Measurements from ENCODE around the gene ATF7.
"Not testable (repeated sequence)": the region's sequence is repeated elsewhere in the genome, so short reads cannot be mapped to it uniquely, and the experiment has no call there.

The ATF7 gene

DNA sequence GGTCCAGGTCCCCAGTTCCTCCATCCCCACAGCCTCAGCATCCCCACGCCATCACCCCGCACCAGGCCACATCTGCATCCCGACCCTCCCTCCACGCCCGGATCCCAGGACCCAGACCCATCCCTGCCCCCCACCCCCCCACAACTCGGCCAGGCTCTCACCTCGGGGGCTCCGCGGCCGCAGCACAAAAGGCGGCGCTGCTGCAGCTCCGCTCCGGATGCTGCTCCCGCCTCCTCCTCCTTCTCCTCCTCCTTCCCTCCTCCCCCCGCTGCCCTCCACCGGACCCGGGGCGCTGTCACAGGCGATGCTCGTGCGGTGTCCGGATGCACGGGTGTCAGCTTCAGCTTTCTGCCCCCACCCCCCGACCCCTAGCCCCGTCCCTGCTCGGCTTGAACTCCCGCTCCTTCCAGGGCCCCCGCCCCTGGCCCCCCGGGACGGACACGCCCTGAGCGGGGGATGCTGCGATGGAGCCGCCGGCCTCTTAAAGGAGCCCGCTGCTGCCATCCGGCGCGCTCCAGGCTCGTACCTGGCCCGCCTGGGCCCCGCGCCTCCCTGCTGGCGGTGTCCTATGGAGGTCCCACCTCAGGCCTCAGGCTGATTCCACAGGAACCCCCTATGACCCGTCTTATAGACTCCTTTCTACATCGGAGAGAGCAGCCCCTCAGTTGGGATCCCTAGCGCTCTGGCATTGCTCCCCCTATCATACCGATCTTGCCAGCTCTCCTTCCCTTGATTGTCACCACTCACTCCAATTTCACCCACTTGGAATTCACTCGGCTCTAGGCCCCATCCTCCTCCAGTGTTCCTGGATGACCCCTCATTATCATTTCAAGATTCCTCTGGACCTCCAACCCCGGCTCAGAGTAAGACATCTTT, 126.7 kb downstream of the ATF7 start, which contains the start of gene MAP3K12:
TSS of gene MAP3K12 (minus strand) at position 193 of the 876 bp plus-strand sequence. CDS start 12,067 bp downstream, outside the sequence.
- DNase-seq, result peak in 1 of 2 donors; percentile 70

DNA sequence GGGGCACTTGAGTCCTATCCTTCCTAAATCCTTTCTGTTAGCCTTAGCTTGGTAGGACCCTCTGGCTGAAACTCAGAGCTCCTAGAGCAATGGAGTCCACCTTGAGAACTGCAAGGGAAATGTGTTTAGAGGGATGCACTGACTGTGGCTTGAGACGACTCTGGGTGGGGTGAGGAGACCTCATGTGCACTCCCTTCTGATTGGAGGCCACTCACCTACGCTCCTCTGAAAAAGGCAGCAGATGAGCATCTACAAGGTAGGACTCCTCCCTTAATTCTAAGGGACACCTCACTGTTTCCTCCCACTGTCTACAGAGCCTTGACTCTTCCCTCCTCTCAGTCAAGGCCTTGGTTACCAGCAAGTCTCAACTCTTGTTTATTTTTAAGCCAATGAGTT, 127.9 kb downstream of the ATF7 start:
- DNase-seq, result no peak

DNA sequence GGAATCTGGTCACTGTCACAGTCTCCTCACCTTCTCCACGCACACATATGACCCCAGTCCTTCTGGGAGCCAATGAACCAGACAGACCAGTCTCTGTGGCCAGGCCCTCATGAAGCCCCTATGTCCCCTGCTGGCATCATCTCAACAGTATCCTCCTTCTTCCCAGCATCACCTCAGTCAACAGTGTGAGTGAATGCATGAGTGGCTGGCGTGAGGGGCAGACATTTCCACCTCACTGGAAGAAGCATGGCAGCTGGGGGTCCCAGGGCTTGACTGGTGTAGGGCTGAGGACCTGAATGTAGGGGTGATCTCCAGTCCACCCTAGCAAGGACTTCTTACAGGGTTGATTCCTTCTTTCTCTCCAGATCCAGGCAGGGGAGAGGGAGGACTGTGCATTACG, 128.7 kb downstream of the ATF7 start:
- DNase-seq, result no peak

DNA sequence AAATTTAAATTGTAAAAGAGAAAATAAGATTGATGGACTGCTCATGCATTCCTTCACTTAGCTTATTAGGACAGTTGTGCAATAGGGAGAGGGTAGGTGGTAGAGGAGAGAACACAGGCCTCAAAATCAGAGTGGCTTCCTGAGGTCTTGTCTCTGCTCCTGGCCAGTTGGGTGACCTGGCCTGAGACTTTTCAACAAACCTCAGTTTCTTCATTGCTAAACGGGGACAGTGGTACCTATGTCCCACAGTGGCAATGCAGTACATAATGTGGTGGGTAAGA, 129.5 kb downstream of the ATF7 start:
- no peak for DNase-seq

DNA sequence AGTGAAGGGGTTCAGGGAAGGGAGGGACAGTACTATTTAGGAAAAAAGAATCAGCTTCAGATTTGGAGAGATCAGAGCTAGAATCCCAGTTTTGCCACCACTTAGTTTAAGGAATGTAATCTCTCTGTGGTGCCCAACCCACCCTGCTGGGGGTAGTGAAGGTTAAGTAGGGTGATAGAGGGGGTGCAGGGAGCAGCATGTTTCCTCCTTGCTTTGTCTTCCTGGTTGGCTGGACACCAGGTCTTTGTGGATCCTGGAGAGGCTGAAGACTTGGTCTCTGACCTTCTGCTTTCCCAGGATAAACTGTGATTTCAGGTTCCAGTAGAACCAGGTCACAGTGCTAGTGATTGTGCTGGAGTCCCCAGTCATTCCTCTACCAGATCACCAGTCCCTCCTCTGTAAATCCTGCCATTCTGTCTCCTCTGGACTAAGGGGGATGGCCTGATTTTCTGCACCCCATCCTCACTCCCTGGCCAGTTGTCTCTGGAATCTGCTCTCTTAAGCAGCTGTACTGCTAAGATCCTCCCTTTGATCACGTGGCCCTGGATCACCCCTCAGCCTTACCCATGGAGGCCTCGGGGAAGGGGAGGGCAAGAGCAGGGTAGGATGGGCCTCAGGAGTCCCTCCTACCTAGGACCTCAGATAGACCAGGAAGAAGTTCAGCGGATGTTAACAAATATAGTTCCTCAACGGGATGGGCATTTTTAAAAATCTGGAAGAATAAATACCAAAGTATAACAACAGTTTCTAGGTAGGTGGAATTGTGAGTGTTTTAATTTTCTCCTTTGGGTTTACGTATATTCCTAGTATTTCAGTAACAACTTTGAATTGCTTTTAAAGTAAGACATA, 130.1 kb downstream of the ATF7 start:
- no peak for DNase-seq

DNA sequence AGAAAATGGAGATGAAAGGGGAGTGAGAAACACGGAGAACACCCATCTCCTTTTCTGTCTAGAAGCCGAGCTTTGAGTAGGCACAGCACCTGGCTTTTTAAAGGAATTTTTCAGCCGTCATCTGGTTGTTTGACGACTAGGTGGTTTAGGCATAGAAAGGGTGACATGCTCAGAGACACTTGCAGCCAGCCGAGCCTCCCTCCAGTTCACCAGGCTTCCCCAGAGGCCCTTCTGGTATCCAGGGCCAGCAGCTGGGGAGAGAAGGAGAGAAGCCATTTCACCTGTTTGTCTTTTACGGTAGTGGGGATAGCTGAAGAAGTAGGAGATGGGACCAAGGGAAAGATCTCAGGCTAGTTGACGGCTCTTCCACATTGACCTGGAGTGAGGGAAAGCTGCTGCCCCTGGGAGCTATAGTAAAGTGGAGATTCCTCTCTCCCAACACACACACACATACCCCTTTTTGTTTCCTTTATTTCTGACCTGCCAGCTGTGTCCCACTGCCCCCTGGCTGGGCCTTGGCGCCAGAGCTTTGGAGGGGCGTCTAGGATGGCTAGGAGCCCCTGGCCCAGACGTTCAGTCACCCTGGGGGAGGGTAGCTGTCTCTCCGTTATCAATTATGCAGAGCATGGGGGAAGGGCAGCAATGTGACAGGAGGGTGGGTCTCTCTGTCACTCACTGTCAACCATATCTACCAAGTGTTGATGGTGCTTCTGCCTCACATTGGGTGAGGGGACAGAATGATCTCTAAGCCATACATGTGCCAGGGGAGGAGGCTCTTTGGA, 132.4 kb downstream of the ATF7 start:
- no peak for DNase-seq

DNA sequence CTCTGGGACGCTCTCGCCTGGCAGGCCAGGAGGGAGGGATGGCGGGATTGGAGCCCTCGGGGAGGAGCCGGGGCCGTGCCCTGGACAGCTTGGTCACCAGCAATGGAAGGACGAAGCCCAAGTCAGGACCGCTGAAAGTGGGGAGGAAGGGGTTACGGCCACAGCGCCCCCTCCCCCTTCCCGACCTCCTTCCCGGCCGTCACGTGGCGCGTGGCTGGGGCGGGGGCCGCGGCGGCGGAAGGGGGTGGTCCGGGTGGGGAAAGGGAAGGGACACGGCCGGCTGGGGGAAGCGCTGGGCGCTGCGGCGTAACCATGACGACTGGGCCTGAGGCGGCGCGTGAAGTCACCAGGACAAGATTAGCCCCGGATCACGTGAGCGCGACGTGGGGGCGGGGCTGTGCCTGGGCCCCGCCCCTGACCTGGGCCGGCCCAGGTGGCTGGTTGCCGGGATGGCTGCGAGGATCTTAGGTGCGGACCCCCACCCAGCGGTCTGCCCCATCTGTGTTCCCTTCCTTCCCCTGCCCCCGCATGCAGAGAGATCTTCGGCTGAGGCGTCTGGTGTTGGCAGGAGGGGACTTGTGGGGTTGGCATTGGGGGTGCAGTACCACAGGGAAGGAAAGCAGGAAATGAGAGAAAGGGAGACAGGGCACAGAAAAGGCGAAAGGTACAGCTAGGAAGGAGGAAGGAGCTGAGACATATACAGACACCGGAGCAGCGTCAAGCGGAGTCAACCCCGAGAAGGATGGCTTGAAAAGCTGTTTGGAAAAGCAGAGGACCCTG, 133.2 kb downstream of the ATF7 start:
- peak; percentile 59 to 82 for DNase-seq

DNA sequence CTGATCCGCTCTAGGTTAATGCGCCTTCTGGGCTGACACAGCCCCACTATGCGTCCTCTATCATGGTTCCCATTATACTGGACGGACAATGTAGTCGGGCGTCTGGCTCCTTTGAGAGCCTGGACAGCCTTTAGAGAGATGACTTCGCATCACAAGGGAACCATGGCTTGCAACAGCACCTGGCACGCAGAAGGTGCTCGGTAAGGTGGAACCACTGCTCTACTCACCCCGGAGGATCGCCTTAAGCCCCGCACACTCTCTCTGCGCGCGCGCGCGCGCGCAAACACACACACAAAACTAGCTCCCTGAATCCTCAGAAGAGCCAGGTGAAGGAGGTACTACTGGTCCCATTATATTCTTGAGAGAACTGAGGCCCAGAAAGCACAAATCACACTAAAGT, 134.0 kb downstream of the ATF7 start:
- DNase-seq, result no peak

DNA sequence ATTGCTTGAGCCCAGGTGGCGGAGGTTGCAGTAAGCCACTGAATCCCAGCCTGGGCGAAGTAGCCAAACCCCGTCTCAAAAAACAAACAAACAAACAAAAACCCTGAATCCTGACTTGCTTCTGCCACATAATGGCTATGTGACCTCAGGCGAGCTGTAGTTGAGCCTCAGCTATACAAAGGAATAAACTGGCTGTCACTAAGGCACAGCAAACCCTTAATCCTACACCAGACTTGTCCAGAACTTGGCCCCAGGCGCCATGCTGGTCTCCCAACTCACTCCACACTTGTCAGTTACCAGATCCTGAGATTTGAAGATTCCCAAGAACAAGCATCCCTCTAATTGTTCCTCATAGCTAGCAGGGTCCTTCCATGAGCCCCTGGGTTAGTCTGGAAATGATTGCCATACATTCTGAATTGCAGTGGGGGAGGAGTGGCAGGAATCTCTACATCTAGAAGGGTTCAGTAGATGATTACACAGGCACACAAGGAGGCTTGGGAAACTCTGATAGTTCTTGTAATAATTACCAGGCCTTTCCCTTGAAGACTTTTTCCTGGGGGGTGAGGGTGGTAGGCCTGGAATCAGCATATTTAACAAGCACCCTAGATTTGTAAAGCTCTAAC, 136.8 kb downstream of the ATF7 start:
- no peak for DNase-seq

DNA sequence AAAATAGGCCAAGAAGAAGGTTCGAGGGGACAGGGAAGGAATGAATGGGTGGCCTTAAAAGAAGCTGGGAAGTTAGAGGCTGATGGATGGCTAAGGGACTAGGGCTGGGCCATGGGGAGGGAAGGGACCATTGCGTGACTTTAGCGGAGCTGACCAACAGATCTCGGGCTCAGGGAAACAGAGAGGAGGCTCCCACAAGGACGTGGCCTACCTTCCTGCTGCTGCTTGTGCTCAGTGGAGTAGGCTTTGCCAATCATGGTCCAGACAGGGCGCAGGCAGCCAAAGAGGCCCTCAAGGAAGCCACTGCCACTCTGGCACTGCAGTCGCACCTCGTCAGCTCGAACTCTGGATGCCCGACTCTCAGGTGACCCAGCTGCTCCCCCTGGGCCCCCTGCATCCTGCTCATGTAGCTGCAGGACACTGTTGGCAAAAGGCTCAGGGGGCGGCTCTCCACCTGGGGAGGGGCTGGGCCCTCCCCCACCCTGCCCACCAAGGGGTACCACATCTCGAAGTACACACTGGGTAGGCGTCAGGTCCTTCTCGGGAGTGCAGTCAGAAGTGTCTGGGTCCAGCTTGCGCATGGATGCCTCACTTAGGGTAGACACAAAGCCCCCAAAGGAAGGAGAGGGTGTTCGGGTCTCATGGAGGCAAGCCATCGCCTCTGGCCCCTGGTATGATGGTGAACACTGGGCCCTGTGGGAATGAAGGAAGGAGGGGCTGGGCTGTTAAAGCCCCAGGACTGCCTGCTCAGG, 139.3 kb downstream of the ATF7 start:
- DNase-seq, result no peak

DNA sequence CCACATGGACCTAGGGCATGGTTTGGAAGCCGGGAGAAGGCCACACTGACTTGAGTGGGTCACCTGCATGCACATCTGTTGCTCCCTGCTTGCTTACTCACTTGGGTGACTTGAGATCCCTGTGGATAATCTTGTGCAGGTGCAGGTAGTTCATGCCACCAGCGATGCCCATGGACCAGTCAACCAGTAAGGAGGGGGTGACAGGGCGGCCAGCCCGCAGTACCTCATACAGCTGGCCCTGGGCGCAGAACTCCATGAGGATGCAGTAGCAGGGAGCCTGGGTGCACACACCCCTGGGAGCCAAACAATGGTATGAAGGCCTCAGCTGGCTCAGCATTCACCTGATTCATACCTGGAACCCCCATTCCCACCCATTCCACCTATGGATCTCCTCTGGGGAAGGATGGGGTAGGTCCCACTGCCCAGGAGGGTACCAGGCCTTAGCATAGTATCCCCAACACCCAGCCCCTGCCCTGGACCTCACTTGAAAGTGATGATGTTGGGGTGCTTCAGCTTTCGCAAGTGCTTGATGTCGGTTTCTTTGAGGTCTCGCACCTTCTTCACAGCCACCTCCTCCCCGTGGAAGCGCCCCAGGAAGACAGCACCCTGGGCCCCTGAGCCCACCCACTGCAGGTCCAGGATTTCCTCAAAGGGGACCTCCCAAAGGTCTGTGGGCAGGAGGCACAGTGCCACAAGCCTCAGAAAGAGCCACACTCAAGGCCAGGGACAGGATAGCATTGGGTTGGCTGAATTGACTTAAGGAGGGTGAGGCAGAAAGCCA, 140.0 kb downstream of the ATF7 start:
- DNase-seq, result no peak

DNA sequence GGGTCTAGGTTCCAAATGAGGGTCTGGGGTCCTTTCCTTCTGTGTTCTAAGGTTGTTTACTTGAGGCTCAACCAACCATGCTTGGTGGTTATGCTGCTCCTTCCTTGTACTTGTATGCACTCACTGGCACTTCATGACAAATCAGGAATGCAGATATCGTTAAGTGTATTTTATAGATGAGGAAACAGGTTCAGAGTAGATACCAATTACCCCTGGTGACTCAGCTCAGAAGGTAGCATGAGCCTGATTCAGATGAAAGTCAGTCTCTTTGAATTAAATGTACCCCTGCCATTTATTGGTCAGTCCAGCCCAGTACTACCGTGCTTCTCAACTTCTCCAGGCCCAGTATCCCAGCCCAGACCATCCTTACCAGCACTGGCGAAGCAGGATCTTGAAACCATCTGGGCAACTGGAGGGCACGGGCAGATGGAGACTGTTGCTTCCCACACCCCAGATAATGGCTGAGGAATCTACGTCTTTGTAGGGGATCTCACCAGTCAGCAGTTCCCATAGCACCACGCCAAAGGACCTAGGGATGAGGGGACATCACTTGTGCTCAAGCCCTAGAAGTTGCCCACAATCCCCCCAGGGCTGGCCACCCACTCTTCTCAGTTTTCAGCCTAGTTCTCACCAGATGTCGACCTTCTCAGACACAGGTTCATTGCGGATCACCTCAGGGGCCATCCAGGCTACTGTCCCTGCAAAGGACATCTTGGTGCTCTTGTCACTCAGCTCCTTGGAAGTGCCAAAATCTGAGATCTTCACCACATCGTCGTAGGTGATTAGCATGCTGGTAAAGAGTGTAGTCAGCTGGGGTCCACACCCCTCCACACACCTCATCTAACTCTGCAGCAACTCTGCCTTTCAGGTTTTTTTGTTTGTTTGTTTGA, 141.3 kb downstream of the ATF7 start:
- no peak for DNase-seq

DNA sequence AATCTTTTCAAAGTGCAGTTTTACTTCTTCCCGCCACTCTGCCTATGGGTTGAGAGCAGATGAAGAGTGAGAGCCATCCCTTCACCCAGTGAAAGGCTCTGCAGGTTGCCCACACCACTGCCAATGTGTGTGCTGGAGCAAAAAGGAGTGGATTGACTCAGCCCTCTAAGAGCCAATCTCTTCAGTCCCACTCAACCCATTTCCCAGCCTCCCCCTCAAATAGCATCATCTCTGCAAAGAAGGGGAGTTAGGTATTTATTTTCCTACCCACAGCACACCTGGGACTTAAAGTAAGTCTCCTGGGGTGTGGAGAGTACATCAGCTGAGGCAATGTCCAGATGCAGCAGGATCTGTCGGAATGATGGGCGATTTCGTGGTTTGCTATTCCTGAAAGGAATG, 142.2 kb downstream of the ATF7 start:
- no peak for DNase-seq

DNA sequence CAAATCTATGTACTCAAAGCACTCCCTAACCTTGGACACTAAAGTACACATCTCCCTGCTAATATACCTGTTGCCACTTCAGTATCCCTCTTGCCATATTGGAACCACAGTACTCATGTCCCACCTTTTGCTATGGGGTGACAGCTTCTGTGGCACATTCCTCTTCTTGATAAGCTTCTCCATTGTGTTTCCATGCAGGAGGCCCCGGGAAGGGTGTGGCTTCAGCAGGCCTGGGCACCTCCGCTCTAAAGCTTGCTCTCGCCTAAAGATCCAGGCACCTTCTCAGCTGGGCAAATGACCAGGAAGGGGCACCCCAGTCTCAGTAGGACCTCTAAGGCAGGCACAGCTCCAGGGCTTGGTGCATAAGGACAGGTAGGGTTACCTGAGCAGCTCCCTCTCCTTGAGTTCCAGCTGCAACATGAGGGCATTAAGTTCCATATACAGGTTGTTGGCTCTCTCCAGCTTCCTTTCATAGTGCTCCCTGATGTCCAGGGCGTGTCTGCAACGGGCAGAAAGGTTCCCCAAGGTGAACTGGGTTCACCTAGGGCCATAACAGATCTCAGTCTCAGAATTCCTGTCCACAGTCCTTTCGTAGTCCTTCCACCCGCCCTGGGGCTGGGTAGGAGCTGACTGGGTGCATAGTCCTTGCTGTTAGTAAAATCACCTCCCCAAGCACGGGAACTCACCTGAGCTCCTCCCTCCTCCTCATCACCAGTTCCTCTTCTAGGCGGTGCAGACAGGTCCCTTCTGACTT, 142.8 kb downstream of the ATF7 start:
- DNase-seq, result no peak

DNA sequence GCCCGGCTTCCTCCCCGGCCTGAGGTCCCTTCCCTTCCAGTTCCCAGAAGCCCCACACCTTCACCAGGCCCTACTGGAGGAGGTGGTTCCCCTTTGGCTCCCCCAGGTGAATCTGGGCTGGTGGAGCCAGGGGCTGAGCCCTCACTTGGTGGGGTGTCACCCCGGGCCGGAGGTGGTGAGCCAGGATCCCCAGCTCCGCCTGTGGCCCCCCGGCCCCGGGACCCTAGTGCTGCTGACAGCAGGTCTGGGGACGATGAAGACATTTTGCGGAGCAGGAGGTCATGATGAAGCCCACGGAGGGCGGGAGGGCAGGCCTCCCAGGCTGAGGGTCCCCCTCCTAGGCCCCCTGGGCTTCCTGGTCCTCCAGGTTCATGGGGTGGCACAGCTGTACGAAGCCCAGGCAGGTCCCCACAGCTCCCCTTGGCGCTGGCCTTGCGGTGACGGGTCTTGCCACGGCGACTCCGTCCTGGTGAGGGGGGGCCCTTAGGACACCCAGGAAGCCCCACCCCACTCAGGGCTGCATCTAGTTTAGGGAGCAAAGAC, 143.5 kb downstream of the ATF7 start:
- DNase-seq, result no peak

DNA sequence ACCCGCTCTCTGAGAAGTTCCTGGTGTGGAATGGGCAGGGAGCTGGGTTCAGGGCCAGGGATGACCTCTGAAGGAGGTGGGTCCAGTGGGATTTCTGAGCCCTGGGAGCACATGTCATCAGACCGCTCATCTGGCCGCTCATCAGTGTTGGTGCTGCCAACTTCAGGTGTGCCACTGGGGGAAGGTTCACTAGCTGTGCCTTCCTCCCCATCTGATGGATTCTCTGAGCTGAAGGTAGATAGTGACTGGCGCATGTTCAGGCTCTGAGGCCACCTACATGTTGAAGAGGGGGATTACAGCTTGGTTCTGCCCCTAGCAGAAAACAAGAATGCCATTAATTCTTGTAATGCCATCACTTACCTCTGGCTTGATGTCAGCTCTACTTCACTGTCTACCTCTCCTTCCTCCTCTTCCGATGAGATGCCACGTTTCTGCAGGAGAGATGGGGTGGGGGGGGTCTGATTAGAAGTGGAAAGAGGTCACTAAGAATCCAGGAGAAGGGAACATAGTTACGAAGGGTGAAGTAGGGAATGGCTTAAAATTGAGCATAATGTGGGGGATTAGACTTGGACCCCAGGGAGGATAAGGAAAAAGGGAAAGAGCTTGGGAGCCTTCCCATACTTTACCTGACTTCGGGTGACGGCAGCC, 144.1 kb downstream of the ATF7 start:
- DNase-seq, result no peak

DNA sequence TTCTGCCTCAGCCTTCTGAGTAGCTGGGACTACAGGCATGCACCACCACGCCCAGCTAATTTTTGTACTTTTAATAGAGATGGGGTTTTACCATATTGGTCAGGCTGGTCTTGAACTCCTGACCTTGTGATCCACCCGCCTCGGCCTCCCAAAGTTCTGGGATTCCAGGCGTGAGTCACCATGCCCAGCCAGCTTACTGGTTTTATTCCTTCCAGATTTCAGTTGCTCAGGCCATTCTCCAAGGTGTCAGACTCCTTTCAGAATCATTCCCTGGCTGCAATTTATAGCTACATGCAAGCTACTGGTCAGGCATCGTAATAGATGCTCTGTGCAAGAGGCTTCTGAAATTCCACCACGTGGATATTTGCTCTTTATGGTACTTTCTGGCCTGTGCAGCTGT, 144.7 kb downstream of the ATF7 start:
- DNase-seq, result not testable (repeated sequence)

All from bone marrow (tissue), 2 donors.